HepG2 (cell line): ENCODE measurements around the gene THOC6. TPM values are rescaled to one million over a fixed set of nuclear protein-coding genes. Genes with fewer than 3 reads are reported as not detected.

Experiments
- FIP1L1 ChIP-seq: fragments of 200-400 bp; formaldehyde crosslinking; IDR thresholded peaks from 2 replicates; pipeline ENCODE4 v1.6.1; 2018; ENCODE audit warnings: low read depth, mild to moderate bottlenecking, low read length, moderate library complexity, borderline replicate concordance; ENCODE audit not compliant: insufficient read depth
- GATAD2A ChIP-seq: IDR thresholded peaks from 2 replicates; pipeline ENCODE4 v1.6.1; 2016
- HDAC1 ChIP-seq: sonication (generic); formaldehyde crosslinking; IDR thresholded peaks from 2 replicates; pipeline ENCODE4 v1.5.1; 2020; ENCODE audit warnings: mild to moderate bottlenecking, missing genetic modification reagents
- HNF4A ChIP-seq: sonication (generic); formaldehyde crosslinking; IDR thresholded peaks from 2 replicates; pipeline ENCODE4 v1.4.0; 2020; ENCODE audit warnings: missing genetic modification reagents
- MTF1 ChIP-seq: sonication (generic); formaldehyde crosslinking; IDR thresholded peaks from 2 replicates; pipeline ENCODE4 v1.5.0; 2020; ENCODE audit warnings: missing genetic modification reagents
- NKX3-1 ChIP-seq: sonication (generic); formaldehyde crosslinking; IDR thresholded peaks from 2 replicates; pipeline ENCODE4 v1.5.0; 2020; ENCODE audit warnings: missing genetic modification reagents
- NR2F2 ChIP-seq: IDR thresholded peaks from 2 replicates; pipeline ENCODE4 v1.6.1; 2012; ENCODE audit warnings: low read depth, inconsistent platforms, borderline replicate concordance
- PRMT3 ChIP-seq: sonication (generic); formaldehyde crosslinking; IDR thresholded peaks from 2 replicates; pipeline ENCODE4 v1.8.1; 2022; ENCODE audit warnings: low read depth, mild to moderate bottlenecking, moderate library complexity, missing genetic modification reagents, borderline replicate concordance
- RAD21 ChIP-seq: fragments of 450-650 bp; formaldehyde crosslinking; IDR thresholded peaks from 2 replicates; pipeline ENCODE4 v1.5.0; 2020; ENCODE audit warnings: mild to moderate bottlenecking
- RFXAP ChIP-seq: sonication (generic); formaldehyde crosslinking; IDR thresholded peaks from 2 replicates; pipeline ENCODE4 v1.4.0; 2020; ENCODE audit warnings: missing genetic modification reagents, borderline replicate concordance
- RNF219 ChIP-seq: sonication (generic); formaldehyde crosslinking; IDR thresholded peaks from 2 replicates; pipeline ENCODE4 v1.5.0; 2020; ENCODE audit warnings: mild to moderate bottlenecking, missing genetic modification reagents
- SIX4 ChIP-seq: sonication (generic); formaldehyde crosslinking; IDR thresholded peaks from 2 replicates; pipeline ENCODE4 v1.4.0; 2020; ENCODE audit warnings: missing genetic modification reagents
- SOX13 ChIP-seq, 3 experiments: fragments of 450-650 bp in 1 of 3; sonication (generic) in 1 of 3; formaldehyde crosslinking in 1 of 3; IDR thresholded peaks in 2 of 3; conservative IDR thresholded peaks in 1 of 3; 2 replicates each; pipeline versions ENCODE4 v1.5.0 to v1.6.1; 2016 to 2020; ENCODE audit warnings: antibody characterized with exemption in 1 of 3, mild to moderate bottlenecking in 1 of 3, missing compliant biosample characterization in 1 of 3, missing genetic modification reagents in 1 of 3, moderate library complexity in 1 of 3
- SP5 ChIP-seq: IDR thresholded peaks from 2 replicates; pipeline ENCODE4 v1.6.1; 2016; ENCODE audit warnings: low read depth, borderline replicate concordance
- SRSF4 ChIP-seq: fragments of 200-400 bp; formaldehyde crosslinking; IDR thresholded peaks from one replicate; pipeline ENCODE4 v1.6.1; 2018; ENCODE audit warnings: mild to moderate bottlenecking, low read depth, low read length, moderate library complexity; ENCODE audit not compliant: poor library complexity, severe bottlenecking
- TSC22D2 ChIP-seq: sonication (generic); formaldehyde crosslinking; IDR thresholded peaks from 2 replicates; pipeline ENCODE4 v1.5.1; 2020; ENCODE audit warnings: missing genetic modification reagents, mild to moderate bottlenecking, borderline replicate concordance
- ZBTB21 ChIP-seq: sonication (generic); formaldehyde crosslinking; IDR thresholded peaks from 2 replicates; pipeline ENCODE4 v1.4.0; 2020; ENCODE audit warnings: missing genetic modification reagents
- ZBTB49 ChIP-seq: sonication (generic); formaldehyde crosslinking; IDR thresholded peaks from 2 replicates; pipeline ENCODE4 v1.4.0; 2020; ENCODE audit warnings: missing genetic modification reagents, borderline replicate concordance
- ZFX ChIP-seq: sonication (generic); formaldehyde crosslinking; IDR thresholded peaks from 2 replicates; pipeline ENCODE4 v1.4.0; 2020; ENCODE audit warnings: mild to moderate bottlenecking, low read depth, missing genetic modification reagents, moderate library complexity
- ZIK1 ChIP-seq: sonication (generic); formaldehyde crosslinking; IDR thresholded peaks from 2 replicates; pipeline ENCODE4 v1.5.0; 2020; ENCODE audit warnings: mild to moderate bottlenecking, low read depth, missing genetic modification reagents, borderline replicate concordance
- ZNF143 ChIP-seq: sonication (generic); formaldehyde crosslinking; IDR thresholded peaks from 2 replicates; pipeline ENCODE4 v1.4.0; 2020; ENCODE audit warnings: missing genetic modification reagents
- ZNF737 ChIP-seq: sonication (generic); formaldehyde crosslinking; IDR thresholded peaks from 2 replicates; pipeline ENCODE4 v1.5.0; 2020; ENCODE audit warnings: missing genetic modification reagents, mild to moderate bottlenecking, borderline replicate concordance
- ZNF776 ChIP-seq: sonication (generic); formaldehyde crosslinking; IDR thresholded peaks from 2 replicates; pipeline ENCODE4 v1.4.0; 2020; ENCODE audit warnings: mild to moderate bottlenecking, missing genetic modification reagents
- polyA plus RNA-seq, 8 experiments: library from polyadenylated mRNA; depleted of rRNA in 3 of 8; stranded (reverse) in 7 of 8; unstranded in 1 of 8; fragments of >200 nt; fragmentation: Illumina TruSeq in 4 of 8; extraction: Trizol in 4 of 8; gene quantifications; 2 replicates each; pipeline versions ENCODE4 v1.2.1 to v1.2.3, GENCODE V29; 2011 to 2016; ENCODE audit warnings: low read depth in 4 of 8, missing spikeins in 1 of 8, mixed read lengths in 1 of 8; ENCODE audit not compliant: insufficient read depth in 1 of 8
- total RNA-seq, 5 experiments: library from RNA; depleted of rRNA; stranded (reverse); fragments of >200 nt; fragmentation: Illumina TruSeq; extraction: Trizol; gene quantifications; 2 replicates each; pipeline ENCODE4 v1.2.3, GENCODE V29; 2016; ENCODE audit warnings: low read depth in 1 of 5
- TF ChIP-seq, protein P1 (sequence below): sonication (generic); formaldehyde crosslinking; IDR thresholded peaks from 2 replicates; pipeline ENCODE4 v1.5.0; 2020; ENCODE audit warnings: missing genetic modification reagents

The THOC6 gene
- total and polyA plus RNA-seq, 2 of the 13 experiments (the other 11 are each of a cell fraction or from before 2014, with no cell fraction given) = 32.1 to 37.0 TPM

DNA sequence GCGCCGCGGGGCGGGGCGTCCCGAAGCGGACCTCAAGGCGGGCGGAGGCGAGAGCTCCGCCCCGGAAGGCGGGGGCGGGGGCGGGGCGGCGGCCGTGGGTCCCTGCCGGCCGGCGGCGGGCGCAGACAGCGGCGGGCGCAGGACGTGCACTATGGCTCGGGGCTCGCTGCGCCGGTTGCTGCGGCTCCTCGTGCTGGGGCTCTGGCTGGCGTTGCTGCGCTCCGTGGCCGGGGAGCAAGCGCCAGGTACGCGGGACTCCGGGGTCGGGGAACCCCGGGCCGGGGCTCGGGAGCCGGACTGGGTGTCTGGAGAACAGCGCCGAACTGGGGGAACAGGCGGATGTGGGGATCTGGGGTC, 3.6 kb upstream of the THOC6 start, which contains the start of gene TNFRSF12A (continued):
- TF ChIP-seq ZIK1 (CRISPR knock-in tag) (no peak), FIP1L1 (no peak), HNF4A (no peak), RFXAP (peak; percentile 23; the same call in 1 of the 2 replicates), ZFX (CRISPR knock-in tag) (peak; percentile 4; the same call in 1 of the 2 replicates), ZNF776 (CRISPR knock-in tag) (peak; percentile 58; the same call in 1 of the 2 replicates), NKX3-1 (CRISPR knock-in tag) (no peak; the same call in 1 of the 2 replicates), SIX4 (CRISPR knock-in tag) (no peak), PRMT3 (no peak), HDAC1 (CRISPR knock-in tag) (peak; percentile 46), SRSF4 (no peak), NR2F2 (no peak), RAD21 (CRISPR knock-in tag) (no peak), ZBTB49 (CRISPR knock-in tag) (no peak), GATAD2A (CRISPR knock-in tag) (no peak), ZNF737 (no peak; the same call in 1 of the 2 replicates), SP5 (CRISPR knock-in tag) (peak; percentile 33; the same call in 1 of the 2 replicates), ZNF143 (CRISPR knock-in tag) (no peak), MTF1 (CRISPR knock-in tag) (0 out of 2 replicates have a peak, but pooled peaks have one; percentile 13), RNF219 (CRISPR knock-in tag) (no peak; the same call in 1 of the 2 replicates), ZBTB21 (CRISPR knock-in tag) (no peak), SOX13 (IDR thresholded peaks at IDR 0.05) (no peak; the same call in 1 of the 2 replicates), SOX13 (CRISPR knock-in tag; conservative IDR thresholded peaks at IDR 0.05 in 1 of 2, IDR thresholded peaks at IDR 0.05 in 1 of 2) (no peak), TSC22D2 (CRISPR knock-in tag) (peak; percentile 23; the same call in 1 of the 2 replicates)
- TF ChIP-seq, protein P1, sequence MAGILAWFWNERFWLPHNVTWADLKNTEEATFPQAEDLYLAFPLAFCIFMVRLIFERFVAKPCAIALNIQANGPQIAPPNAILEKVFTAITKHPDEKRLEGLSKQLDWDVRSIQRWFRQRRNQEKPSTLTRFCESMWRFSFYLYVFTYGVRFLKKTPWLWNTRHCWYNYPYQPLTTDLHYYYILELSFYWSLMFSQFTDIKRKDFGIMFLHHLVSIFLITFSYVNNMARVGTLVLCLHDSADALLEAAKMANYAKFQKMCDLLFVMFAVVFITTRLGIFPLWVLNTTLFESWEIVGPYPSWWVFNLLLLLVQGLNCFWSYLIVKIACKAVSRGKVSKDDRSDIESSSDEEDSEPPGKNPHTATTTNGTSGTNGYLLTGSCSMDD (CRISPR knock-in tag) = no peak
